Right ventricle myocardium superior (tissue), 1 donor: Measurements from ENCODE around the gene ALKBH7. TPM values are rescaled to one million over a fixed set of nuclear protein-coding genes. Genes with fewer than 3 reads are reported as not detected.
"Not testable (repeated sequence)": the region's sequence is repeated elsewhere in the genome, so short reads cannot be mapped to it uniquely, and the experiment has no call there.

Source experiments
- ATAC-seq: fragments of 200-7000 bp; cut with Tn5 transposase; one replicate; pipeline ENCODE4 v1.9.1; 2020; ENCODE audit warnings: mild to moderate bottlenecking; ENCODE audit not compliant: poor library complexity
- DNase-seq: peaks from one replicate; pipeline ENCODE4 v3.0.0-alpha.2; 2020
- intact Hi-C: fragments of 100-400 bp; cut with DNase I; formaldehyde crosslinking; loops from one replicate; pipeline ENCODE4 v1.11.2; 2022
- total RNA-seq: library from RNA; stranded (reverse); fragmentation: NEBNext Ultra II Directional; extraction: Animal tissue kit (Norgen Biotek cat#: 25700); gene quantifications from one replicate; pipeline ENCODE4 v1.2.1, GENCODE V29; 2021
- donor health status: DM: no; HTN: yes; CAD: no; lungs with severe emphysema.

The ALKBH7 gene
- total RNA-seq, 1 donor from 2014 or later = 134 TPM

GRCh38 chr19:6393074-6393982 is 20.7 kb downstream of the ALKBH7 start, which contains the start of gene GTF2F1:
Gene GTF2F1 (minus strand): TSS chr19:6393164. CDS start chr19:6392995, 169 bp downstream.
- peak; percentile 97 for ATAC-seq
- DNase-seq = peak; percentile 97
- intact Hi-C loops = loop anchor here (5.0 kb wide), 1 partner anchor 64 kb away; the partner anchor contains the start of gene SLC25A23

DNA sequence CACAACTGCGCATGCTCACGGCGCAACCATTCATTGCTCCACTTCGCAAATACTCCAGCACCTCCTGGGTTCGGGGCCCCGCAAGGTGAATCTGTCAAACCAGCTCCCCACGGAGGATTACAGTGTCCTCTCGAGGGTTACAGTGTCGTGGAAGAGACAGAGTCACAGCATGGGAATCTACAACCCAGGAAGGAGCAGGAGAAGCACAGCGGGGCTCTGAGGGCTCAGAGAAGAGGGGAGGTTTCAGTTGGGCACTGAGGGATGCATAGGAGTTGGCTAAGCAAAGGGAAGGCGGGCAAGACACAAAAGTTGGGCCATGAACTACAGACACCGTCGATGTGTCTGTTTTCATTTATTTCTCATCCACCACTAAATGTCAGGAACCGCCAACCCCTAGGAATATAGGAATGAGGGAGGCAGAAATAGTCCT is 21.4 kb downstream of the ALKBH7 start:
- DNase-seq (no peak), ATAC-seq (no peak)
- intact Hi-C loops = loop anchor here (5.0 kb wide), 1 partner anchor 63 kb away; the partner anchor contains the start of gene SLC25A23

GRCh38 chr19:6394831-6395230 is 22.2 kb downstream of the ALKBH7 start:
- DNase-seq (no peak), ATAC-seq (no peak)
- intact Hi-C loops = loop anchor here (5.0 kb wide), 1 partner anchor 62 kb away; the partner anchor contains the start of gene SLC25A23

DNA sequence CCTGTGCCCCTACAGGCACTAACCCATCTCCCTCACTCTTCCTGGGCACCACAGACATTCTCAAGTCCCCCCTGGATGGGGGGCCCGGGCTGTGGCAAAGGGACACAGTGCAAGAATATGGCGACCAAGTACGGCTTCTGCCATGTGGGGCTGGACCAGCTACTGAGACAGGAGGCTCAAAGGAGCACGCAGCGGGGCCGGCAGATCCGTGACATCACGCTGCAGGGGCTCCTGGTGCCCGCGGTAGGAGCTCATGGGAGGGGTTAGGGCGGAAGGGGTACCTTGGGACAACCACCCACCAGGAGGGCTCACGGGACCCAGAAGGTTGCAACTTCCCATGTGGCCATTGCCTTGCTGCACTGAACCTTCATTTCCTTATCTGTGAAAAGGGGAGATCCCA is 23.7 kb downstream of the ALKBH7 start:
- DNase-seq = no peak
- no peak for ATAC-seq

DNA sequence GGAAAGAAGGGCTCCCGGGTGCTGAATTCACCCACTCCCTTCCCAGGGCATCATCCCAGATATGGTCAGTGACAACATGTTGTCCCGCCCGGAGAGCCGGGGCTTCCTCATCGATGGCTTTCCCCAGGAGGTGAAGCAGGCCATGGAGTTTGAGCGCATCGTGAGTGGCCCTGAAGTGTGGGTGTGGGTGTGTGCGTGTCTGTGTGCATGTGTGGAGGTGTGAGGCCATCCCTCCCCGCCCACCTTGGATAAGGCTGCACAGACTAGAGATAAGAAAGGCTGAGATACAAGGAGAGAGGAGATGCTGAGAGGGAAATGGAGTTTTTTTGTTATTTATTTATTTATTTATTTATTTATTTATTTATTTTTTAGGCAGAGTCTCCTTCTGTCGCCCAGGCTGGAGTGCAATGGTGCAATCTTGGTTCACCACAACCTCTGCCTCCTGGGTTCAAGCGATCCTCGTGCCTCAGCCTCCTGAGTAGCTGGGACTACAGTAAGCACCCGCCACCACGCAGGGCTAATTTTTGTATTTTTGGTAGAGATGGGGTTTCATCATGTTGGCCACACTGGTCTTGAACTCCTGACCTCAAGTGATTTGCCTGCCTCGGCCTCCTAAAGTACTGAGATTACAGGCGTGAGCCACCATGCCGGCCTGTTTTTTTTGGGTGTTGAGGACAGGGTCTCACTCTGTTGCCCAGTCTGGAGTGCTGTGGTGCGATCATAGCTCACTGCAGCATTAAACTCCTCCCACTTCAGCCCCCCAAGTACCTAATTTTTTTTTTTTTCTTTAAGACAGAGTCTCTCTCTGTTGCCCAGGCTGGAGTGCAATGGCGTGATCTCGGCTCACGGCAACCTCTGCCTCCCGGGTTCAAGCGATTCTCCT is 27.7 kb downstream of the ALKBH7 start:
- DNase-seq, intact Hi-C loops, ATAC-seq: not testable (repeated sequence)

More for the DNA sequence above, 23.7 kb downstream of the ALKBH7 start:
- intact Hi-C loops = no loop called here

DNA sequence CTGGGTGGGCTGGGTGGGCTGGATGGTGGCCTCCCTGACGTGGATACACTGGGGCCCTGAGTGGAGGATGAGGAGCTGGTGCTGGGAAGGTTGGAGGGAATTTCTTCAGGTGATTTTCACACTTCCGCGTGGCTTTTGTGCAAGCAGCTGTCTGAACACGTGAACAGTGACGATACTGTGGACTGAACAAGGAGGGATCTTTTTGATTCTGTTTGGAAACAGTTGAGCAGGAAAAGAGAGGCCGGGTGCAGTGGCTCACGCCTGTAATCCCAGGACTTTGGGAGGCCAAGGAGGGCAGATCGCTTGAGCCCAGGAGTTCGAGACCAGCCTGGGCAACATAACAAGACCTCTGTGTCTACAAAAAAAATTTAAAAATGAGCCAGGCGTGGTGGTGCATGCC is 29.5 kb downstream of the ALKBH7 start:
- DNase-seq (no peak), ATAC-seq (no peak)
- intact Hi-C loops = no loop called here

DNA sequence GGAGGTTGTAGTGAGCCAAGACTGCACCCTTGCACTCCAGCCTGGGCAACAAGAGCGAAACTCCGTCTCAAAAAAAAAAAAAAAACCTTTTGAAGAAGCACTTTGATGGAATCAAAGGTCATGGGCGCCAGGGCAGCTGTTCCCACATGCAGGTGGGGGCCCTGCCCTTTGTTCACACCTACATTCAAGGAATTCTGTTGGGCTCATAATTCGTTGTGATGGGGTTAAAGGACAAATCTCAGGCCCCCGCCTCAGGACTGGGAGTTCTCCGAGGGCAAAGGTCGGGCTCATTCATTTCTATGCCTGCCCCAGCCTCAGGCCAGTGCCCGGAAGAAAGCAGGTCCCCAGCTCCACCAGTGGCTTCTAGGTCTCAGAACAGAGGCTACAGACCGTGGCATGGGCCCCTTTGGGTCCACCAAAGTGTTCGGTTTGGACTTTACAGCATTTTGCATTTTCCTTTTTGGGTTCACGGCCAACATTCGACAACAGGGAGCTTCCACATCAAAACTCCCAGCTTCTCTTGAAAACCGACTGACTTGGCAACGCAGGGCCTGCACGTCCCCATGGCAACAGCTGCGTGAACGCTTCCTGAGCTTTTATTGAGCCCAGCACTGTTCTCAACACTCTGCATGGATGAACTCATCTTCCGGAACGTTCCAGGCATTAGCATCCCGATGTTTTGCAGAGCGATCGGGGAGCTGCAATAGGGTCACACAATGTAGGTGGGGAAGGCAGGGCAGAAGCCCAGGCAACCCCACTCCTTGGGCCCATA is 30.4 kb downstream of the ALKBH7 start:
- intact Hi-C loops = no loop called here
- ATAC-seq (no peak), DNase-seq (no peak)

DNA sequence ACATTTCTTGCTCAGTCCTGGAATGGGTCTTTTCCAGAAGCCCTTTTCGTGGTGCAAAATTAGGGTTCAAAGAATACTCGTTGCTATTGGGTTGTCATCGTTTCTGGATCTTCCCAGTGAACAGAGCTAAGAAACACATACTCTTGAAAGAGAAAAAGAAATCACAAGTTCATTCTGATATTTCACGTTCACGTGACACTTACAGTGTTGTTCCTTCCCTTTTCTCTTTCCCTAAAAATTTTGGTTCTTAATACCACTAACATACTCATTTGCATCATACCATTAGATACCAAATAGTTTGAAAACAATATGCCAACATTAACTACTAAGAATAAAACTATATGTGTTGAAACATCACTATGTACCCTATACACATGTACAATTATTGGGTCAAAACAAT is 33.8 kb downstream of the ALKBH7 start:
- DNase-seq = no peak
- intact Hi-C loops = no loop called here

DNA sequence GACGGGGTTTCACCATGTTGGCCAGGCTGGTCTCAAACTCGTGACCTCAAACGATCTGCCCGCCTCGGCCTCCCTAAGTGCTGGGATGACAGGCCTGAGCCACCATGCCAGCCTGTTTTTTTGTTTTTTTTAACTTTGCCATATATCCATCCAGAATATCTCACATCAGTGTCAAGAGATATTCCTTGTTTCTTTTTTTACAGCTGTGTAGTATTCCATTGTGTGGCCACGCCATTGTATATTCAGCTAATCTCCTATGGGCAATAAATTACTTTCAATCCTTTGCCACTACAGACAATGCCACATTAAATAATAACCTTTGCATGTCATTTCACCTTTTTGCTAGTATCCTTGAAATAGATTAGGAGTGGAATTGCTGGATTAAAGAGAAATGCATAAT is 36.8 kb downstream of the ALKBH7 start:
- DNase-seq (no peak), ATAC-seq (no peak)
- intact Hi-C loops = no loop called here

More for the DNA sequence above, 33.8 kb downstream of the ALKBH7 start:
- no peak for ATAC-seq

DNA sequence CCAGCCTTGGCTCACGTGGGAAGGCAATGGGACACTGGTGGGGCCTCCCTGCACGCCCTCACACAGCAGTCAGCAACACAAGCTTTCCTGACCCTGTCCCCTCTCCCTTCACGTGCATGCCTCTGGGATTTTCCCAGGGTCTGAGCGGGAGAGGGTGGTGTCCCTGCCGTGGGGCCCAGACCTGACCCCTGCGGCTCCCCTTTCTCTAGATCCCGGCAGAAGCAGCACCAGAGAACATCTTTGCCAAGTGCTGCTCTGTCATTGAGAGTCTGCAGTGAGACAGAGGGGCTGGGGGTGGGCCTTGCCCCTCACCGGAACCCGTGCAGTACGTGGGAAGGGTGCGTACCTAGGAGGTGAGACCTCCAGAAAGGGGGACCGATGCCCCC is 39.5 kb downstream of the ALKBH7 start:
- intact Hi-C loops = no loop called here
- ATAC-seq = no peak
- no peak for DNase-seq

DNA sequence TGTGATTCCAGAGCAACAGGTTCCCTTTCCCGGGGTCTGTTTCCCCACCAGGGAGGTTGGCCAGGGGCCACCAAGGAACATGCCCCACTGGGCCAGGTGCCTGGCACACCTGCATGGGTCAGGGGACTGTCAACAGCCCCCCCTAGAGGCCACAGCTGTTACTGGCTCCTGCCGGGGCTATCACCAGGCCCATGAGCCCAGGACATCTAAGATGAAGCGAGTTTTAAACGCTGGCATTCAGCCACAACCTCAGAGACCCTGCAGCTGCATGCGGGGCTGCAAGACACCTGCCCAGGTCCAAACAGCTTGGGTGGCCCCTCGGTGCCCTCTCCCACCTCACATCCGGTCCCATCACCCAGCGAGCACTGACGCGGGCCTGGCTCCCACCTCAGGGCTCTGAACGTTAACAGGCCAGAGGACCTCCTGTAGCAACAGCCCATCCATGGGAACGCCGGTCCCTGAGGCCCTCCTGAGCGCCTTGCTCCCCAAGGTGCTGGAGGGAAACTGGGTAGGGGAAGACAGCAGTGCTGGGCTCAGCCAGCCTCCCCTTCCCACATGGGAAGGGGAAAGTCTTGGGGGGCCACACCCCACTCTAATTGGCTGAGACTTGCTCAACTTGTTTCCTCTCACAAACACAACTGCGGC is 40.0 kb downstream of the ALKBH7 start:
- peak; percentile 45 for ATAC-seq
- DNase-seq = no peak
- intact Hi-C loops = no loop called here

DNA sequence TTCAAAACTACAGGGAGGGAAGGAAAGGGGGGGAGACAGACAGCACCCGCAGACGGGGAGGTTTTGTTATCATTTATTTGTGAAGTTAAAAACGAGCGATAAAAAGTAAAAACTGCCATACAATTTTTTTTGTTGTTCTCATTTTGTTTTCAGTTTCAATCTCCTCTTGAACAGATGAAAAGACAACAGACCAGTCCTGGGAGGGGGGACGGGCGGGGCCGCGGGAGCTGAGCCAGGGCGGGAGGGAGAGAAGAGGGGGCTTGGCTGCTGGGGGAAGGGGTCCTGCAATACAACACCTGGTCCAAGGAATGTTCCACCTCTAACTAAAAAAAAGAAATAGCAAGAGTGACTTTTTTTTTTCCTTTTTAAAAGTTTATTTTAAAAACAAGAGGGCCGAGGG is 40.7 kb downstream of the ALKBH7 start:
- no peak for DNase-seq
- intact Hi-C loops = no loop called here
- no peak for ATAC-seq

- ATAC-seq (no peak), DNase-seq (no peak)
- intact Hi-C loops = no loop called here
Measured at GRCh38 chr19:6413721-6414643, 41.4 kb downstream of the ALKBH7 start.

DNA sequence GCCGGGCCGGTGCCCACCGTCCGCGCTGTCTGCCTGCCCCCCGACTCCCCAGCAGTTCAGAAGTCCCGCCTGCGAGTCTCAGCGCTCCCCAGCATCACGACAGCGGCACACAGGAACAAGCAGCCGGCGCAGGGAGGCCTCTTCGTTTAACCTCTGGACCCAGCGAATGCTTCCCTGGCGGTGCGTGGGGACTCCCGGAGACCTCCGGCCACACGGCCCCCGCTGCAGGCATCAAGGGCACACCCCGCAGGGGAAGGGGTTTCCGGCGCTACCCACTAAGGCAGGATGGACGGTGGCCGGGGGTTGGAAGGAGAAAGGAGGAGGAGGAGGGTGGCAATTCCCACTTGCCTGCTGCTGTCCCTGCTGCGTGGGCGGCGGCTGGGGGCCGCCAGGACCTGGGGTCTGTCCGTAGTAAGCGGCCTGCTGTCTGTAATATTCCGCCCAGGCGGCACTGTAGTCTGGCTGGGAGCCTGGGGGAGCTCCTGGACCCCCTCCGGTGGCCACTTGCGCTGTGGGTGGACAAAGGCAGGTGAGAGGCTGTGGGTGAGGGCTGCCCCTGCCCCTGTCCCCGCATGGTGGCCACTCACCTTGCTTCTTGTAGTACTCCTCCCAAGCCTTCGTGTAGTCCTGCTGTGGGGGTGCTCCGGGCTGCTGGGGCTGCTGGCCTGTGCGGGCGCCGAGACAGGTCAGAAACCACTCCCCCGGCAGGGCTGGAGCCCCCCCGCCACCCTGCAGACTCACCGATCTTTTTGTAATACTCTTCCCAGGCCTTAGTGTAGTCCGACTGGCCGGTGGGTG is 42.4 kb downstream of the ALKBH7 start:
- DNase-seq (no peak), ATAC-seq (no peak)
- intact Hi-C loops = no loop called here

GRCh38 chr19:6415591-6416190 is 43.1 kb downstream of the ALKBH7 start:
- intact Hi-C loops = no loop called here
- ATAC-seq = no peak

More at GRCh38 chr19:6415591-6416190, 43.1 kb downstream of the ALKBH7 start:
- DNase-seq = no peak
